Central memory CD4-positive, alpha-beta T cell (primary cell): Measurements from ENCODE around the gene CLEC6A.
"Not testable (repeated sequence)": the region's sequence is repeated elsewhere in the genome, so short reads cannot be mapped to it uniquely, and the experiment has no call there.

Source experiments
- DNase-seq: peaks from one replicate; pipeline ENCODE4 v3.0.0; 2022
- total RNA-seq, 3 experiments: gene quantifications; one replicate each; lab custom pipeline; 2026; lab: John Stamatoyannopoulos, UW

CLEC6A gene
- total RNA-seq: 0 reads per million in 3 experiments

GRCh38 chr12:8455727-8456360, at the start of gene CLEC6A:
TSS of gene CLEC6A (plus strand) at chr12:8455962. CDS start at chr12:8456112, 150 bp downstream.
- DNase-seq: no peak

- not testable (repeated sequence) for DNase-seq
Measured at GRCh38 chr12:8419576-8419975, 36.2 kb upstream of the CLEC6A start.

GRCh38 chr12:8420506-8420905, 35.3 kb upstream of the CLEC6A start:
- DNase-seq: no peak

GRCh38 chr12:8444536-8445278, 11.1 kb upstream of the CLEC6A start:
- DNase-seq: not testable (repeated sequence)

- no peak for DNase-seq
Measured at GRCh38 chr12:8445731-8446130, 10.0 kb upstream of the CLEC6A start.

GRCh38 chr12:8446642-8447547, 8.9 kb upstream of the CLEC6A start:
- no peak for DNase-seq

- no peak for DNase-seq
Measured at GRCh38 chr12:8449355-8449859, 6.4 kb upstream of the CLEC6A start.

GRCh38 chr12:8452036-8452435, 3.7 kb upstream of the CLEC6A start:
- DNase-seq: no peak

GRCh38 chr12:8453021-8453513, 2.7 kb upstream of the CLEC6A start:
- no peak for DNase-seq

- DNase-seq: no peak
Measured at GRCh38 chr12:8453796-8454195, 2.0 kb upstream of the CLEC6A start.

GRCh38 chr12:8455271-8455670, 491 bp upstream of the CLEC6A start:
- DNase-seq: no peak

GRCh38 chr12:8461426-8461825, 5.7 kb downstream of the CLEC6A start:
- DNase-seq: no peak

- DNase-seq: no peak
Measured at GRCh38 chr12:8465301-8465996, 9.7 kb downstream of the CLEC6A start.

- no peak for DNase-seq
Measured at GRCh38 chr12:8466241-8466640, 10.5 kb downstream of the CLEC6A start.

GRCh38 chr12:8471090-8471489, 15.3 kb downstream of the CLEC6A start:
- no peak for DNase-seq

GRCh38 chr12:8475508-8476203, 19.9 kb downstream of the CLEC6A start:
- DNase-seq: no peak

- no peak for DNase-seq
Measured at GRCh38 chr12:8482571-8483061, 26.9 kb downstream of the CLEC6A start.

- no peak for DNase-seq
Measured at GRCh38 chr12:8483079-8483478, 27.3 kb downstream of the CLEC6A start.

- DNase-seq: no peak
Measured at GRCh38 chr12:8491646-8492530, 36.1 kb downstream of the CLEC6A start.

GRCh38 chr12:8493084-8493483, 37.3 kb downstream of the CLEC6A start:
- DNase-seq: peak; percentile 58
